Measurements from ENCODE around the gene UNC5A.

- TF ChIP-seq CTCF (IDR thresholded peaks at IDR 0.05) (no peak), POLR2A (IDR thresholded peaks at IDR 0.05) (no peak)
Measured at GRCh38 chr5:176781638-176782570, 28.5 kb upstream of the UNC5A start.

Data from heart left ventricle (tissue), 13 donors.